SK-N-SH treated with all-trans-retinoic acid at 6 μM for 48 hours (cell line): ENCODE results near the gene DCAF15.

Source experiments
- ARNTL ChIP-seq: fragments of 450-650 bp; formaldehyde crosslinking; IDR thresholded peaks from 2 replicates; pipeline ENCODE4 v1.5.0; 2020; ENCODE audit warnings: low read depth, mild to moderate bottlenecking, moderate library complexity, borderline replicate concordance
- ISL1 ChIP-seq: fragments of 250-450 bp; sonication (Bioruptor Pico); IDR thresholded peaks from 2 replicates; pipeline ENCODE4 v2.1.2; 2022; ENCODE audit warnings: mild to moderate bottlenecking, moderate library complexity
- SNAI2 ChIP-seq: fragments of 250-450 bp; sonication (Bioruptor Pico); IDR thresholded peaks from 2 replicates; pipeline ENCODE4 v1.5.0; 2020; ENCODE audit warnings: mild to moderate bottlenecking, moderate library complexity
- ZFP30 ChIP-seq: fragments of 450-650 bp; formaldehyde crosslinking; IDR thresholded peaks from 2 replicates; pipeline ENCODE4 v1.5.0; 2022; ENCODE audit warnings: mild to moderate bottlenecking, moderate library complexity
- ZNF565 ChIP-seq: fragments of 450-650 bp; formaldehyde crosslinking; conservative IDR thresholded peaks from 2 replicates; pipeline ENCODE4 v1.5.0; 2020; ENCODE audit warnings: low read depth, mild to moderate bottlenecking, moderate library complexity
- ZNF70 ChIP-seq: fragments of 450-650 bp; formaldehyde crosslinking; IDR thresholded peaks from 2 replicates; pipeline ENCODE4 v1.5.0; 2020; ENCODE audit warnings: mild to moderate bottlenecking, moderate library complexity

DNA sequence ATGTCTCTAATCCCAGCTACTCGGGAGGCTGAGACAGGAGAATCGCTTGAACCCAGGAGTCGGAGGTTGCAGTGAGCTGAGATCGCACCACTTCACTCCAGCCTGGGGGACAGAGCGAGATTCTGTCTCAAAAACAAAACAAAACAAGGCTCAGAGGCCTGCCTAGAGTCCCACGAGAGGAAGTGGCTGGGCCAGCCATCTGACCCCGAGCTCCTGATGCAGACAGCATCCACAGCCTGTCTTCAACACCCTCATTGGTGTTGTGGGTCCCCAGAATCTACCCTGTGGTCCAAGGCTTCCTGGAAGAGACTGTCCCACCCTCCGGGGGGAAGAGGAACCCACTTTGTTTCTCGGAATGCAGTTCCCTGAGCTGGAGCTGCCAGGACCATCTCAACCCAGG, 29.2 kb downstream of the DCAF15 start:
- TF ChIP-seq ZNF565 (CRISPR knock-in tag) (no peak), ARNTL (no peak), ZFP30 (no peak), ISL1 (CRISPR knock-in tag) (no peak), ZNF70 (no peak), SNAI2 (CRISPR knock-in tag) (no peak)
